Endometrium (tissue), 2 donors: Measurements from ENCODE around the gene USH1G.
"Not testable (repeated sequence)": the region's sequence is repeated elsewhere in the genome, so short reads cannot be mapped to it uniquely, and the experiment has no call there.

ENCODE experiments used
- FAIRE-seq: peaks from 2 replicates; lab custom pipeline; 2012; peaks lifted over from hg19 to GRCh38; lab: Jason Lieb, UNC
- donor health status: control.
- donor health status: control.

Gene USH1G

GRCh38 chr17:74930535-74931036 is 7.5 kb upstream of the USH1G start:
- no peak for FAIRE-seq

- no peak for FAIRE-seq
These were observed 5.7 kb upstream of the USH1G start for GRCh38 chr17:74928786-74929185.

GRCh38 chr17:74925242-74925641 is 2.2 kb upstream of the USH1G start:
- FAIRE-seq: no peak

- no peak for FAIRE-seq
These were observed 1.3 kb upstream of the USH1G start, which contains the start of gene OTOP2 for GRCh38 chr17:74924250-74924948. OTOP2 (plus strand) TSS chr17:74924273; CDS start chr17:74924633, 360 bp downstream.

- FAIRE-seq: no peak
These were observed 639 bp upstream of the USH1G start for GRCh38 chr17:74923538-74924249.

GRCh38 chr17:74922172-74922571 is 883 bp downstream of the USH1G start:
- no peak for FAIRE-seq

- FAIRE-seq: no peak
These were observed 1.3 kb downstream of the USH1G start for GRCh38 chr17:74921769-74922168.

GRCh38 chr17:74921026-74921681 is 1.9 kb downstream of the USH1G start:
- no peak for FAIRE-seq

GRCh38 chr17:74920642-74921025 is 2.4 kb downstream of the USH1G start:
- no peak for FAIRE-seq

GRCh38 chr17:74920306-74920620 is 2.8 kb downstream of the USH1G start:
- FAIRE-seq: no peak

- no peak for FAIRE-seq
These were observed 3.4 kb downstream of the USH1G start for GRCh38 chr17:74919440-74920305.

- no peak for FAIRE-seq
These were observed 4.1 kb downstream of the USH1G start for GRCh38 chr17:74918906-74919305.

- no peak for FAIRE-seq
These were observed 5.6 kb downstream of the USH1G start for GRCh38 chr17:74917430-74917829.

GRCh38 chr17:74916851-74917199 is 6.2 kb downstream of the USH1G start:
- no peak for FAIRE-seq

- no peak for FAIRE-seq
These were observed 6.8 kb downstream of the USH1G start for GRCh38 chr17:74916136-74916850.

- not testable (repeated sequence) for FAIRE-seq
These were observed 11.6 kb downstream of the USH1G start for GRCh38 chr17:74911423-74911822.

- FAIRE-seq: not testable (repeated sequence)
These were observed 14.0 kb downstream of the USH1G start for GRCh38 chr17:74909097-74909496.

- FAIRE-seq: no peak
These were observed 16.0 kb downstream of the USH1G start for GRCh38 chr17:74907012-74907411.

- FAIRE-seq: not testable (repeated sequence)
These were observed 16.8 kb downstream of the USH1G start for GRCh38 chr17:74906214-74906793.

- FAIRE-seq: no peak
These were observed 18.2 kb downstream of the USH1G start for GRCh38 chr17:74904687-74905409.
